Transverse colon (tissue), 4 donors: ENCODE data around the gene TTLL9. TPM values are rescaled to one million over a fixed set of nuclear protein-coding genes. Genes with fewer than 3 reads are reported as not detected.

Experiments
- DNase-seq: peaks from one replicate; pipeline ENCODE4 v3.0.0-alpha.2; 2019
- H3K27ac ChIP-seq, 4 donors: fragments of 200-600 bp; sonication (generic); 2 replicates each; pipeline ENCODE4 v1.5.1; 2016 to 2018; ENCODE audit warnings: inconsistent platforms in 4 of 4
- H3K27me3 ChIP-seq: fragments of 200-600 bp; sonication (generic); 2 replicates; pipeline ENCODE4 v1.5.1; 2017; ENCODE audit warnings: inconsistent platforms
- H3K36me3 ChIP-seq, 4 donors: fragments of 200-600 bp; sonication (generic); 2 replicates each; pipeline ENCODE4 v1.5.1; 2017 to 2019; ENCODE audit warnings: inconsistent platforms in 4 of 4
- H3K4me1 ChIP-seq, 4 donors: fragments of 200-600 bp; sonication (generic); 2 replicates each; pipeline ENCODE4 v1.5.1; 2017 to 2020; ENCODE audit warnings: inconsistent platforms in 4 of 4
- H3K4me3 ChIP-seq, 4 donors: fragments of 200-600 bp; sonication (generic); 1 replicate in 1 of 4; 2 replicates in 3 of 4; pipeline versions ENCODE4 v1.5.1 to v1.6.1; 2017 to 2019; ENCODE audit warnings: inconsistent platforms in 4 of 4
- H3K9me3 ChIP-seq, 2 donors: fragments of 200-600 bp; sonication (generic); 2 replicates each; pipeline ENCODE4 v1.5.1; 2017 to 2019; ENCODE audit warnings: inconsistent platforms in 2 of 2
- EP300 ChIP-seq: sonication (generic); formaldehyde crosslinking; IDR thresholded peaks from one replicate; pipeline ENCODE4 v1.6.1; 2017; ENCODE audit warnings: antibody characterized with exemption, low read depth
- POLR2A ChIP-seq: fragments of 450-650 bp; IDR thresholded peaks from one replicate; pipeline ENCODE4 v1.6.1; 2016; ENCODE audit warnings: antibody characterized with exemption, mild to moderate bottlenecking, moderate library complexity
- POLR2AphosphoS5 ChIP-seq, 3 donors: sonication (generic); formaldehyde crosslinking; IDR thresholded peaks; one replicate each; pipeline ENCODE4 v1.6.1; 2016; ENCODE audit warnings: antibody characterized with exemption in 3 of 3
- WGBS, 2 donors: methylation state at CpG; one replicate each; pipeline ENCODE4 v1.1.5; 2018; ENCODE audit warnings: low coverage in 1 of 2; 5-methylcytosine and 5-hydroxymethylcytosine counted together
- in situ Hi-C, 4 donors: fragments of 200-750 bp; cut with MboI; loops; one replicate each; pipeline versions ENCODE4 v1.15.0 to v1.15.1; 2017; ENCODE audit warnings: low sequenced_read_pairs in 3 of 4, low pct_ligation_motif_present in 1 of 4, low pct_unique_long_range_greater_than_20kb in 1 of 4
- intact Hi-C: fragments of 100-400 bp; cut with DNase I; formaldehyde crosslinking; loops from one replicate; pipeline ENCODE4 v1.15.1; 2023; ENCODE audit warnings: low total_unique reads
- total RNA-seq, 4 donors: library from RNA; depleted of rRNA; stranded (reverse); fragments of >200 nt; gene quantifications; one replicate each; pipeline ENCODE4 v1.1.0, GENCODE V29; 2016
- TF ChIP-seq, protein P1 (sequence below), 5 experiments: fragments of 200-600 bp in 3 of 5; fragments of 450-650 bp in 2 of 5; sonication (generic) in 3 of 5; IDR thresholded peaks; 1 replicate in 2 of 5; 2 replicates in 3 of 5; pipeline ENCODE4 v1.5.1; 2016 to 2017; ENCODE audit warnings: antibody characterized with exemption in 5 of 5, inconsistent platforms in 3 of 5, mild to moderate bottlenecking in 2 of 5, moderate library complexity in 1 of 5

TTLL9 gene
- total RNA-seq, 4 donors from 2014 or later = not detected

- no peaks in the 10 kb centered on the region for H3K36me3 ChIP-seq
- no peaks in the 10 kb centered on the region for H3K4me1 ChIP-seq
- no peak for TF ChIP-seq POLR2A
- no peak for TF ChIP-seq POLR2AphosphoS5 (IDR thresholded peaks at IDR 0.05)
- no peak for TF ChIP-seq EP300
- TF ChIP-seq, protein P1, sequence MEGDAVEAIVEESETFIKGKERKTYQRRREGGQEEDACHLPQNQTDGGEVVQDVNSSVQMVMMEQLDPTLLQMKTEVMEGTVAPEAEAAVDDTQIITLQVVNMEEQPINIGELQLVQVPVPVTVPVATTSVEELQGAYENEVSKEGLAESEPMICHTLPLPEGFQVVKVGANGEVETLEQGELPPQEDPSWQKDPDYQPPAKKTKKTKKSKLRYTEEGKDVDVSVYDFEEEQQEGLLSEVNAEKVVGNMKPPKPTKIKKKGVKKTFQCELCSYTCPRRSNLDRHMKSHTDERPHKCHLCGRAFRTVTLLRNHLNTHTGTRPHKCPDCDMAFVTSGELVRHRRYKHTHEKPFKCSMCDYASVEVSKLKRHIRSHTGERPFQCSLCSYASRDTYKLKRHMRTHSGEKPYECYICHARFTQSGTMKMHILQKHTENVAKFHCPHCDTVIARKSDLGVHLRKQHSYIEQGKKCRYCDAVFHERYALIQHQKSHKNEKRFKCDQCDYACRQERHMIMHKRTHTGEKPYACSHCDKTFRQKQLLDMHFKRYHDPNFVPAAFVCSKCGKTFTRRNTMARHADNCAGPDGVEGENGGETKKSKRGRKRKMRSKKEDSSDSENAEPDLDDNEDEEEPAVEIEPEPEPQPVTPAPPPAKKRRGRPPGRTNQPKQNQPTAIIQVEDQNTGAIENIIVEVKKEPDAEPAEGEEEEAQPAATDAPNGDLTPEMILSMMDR (IDR thresholded peaks at IDR 0.05) = no peak
- H3K27me3 ChIP-seq = peaks cover 10% of the 10 kb centered on the region
- intact Hi-C loops = no loop called here
- in situ Hi-C loops = no loop called here
- H3K4me3 ChIP-seq = no peak overlapping the region
- no peak overlapping the region for H3K27ac ChIP-seq
- 46 to 49% methylated on average over 2 to 11 of the region's 11 CpGs for WGBS, 2 donors
- DNase-seq = no peak
- H3K9me3 ChIP-seq = no peaks in the 10 kb centered on the region
Measured at GRCh38 chr20:31956556-31957526, 86.4 kb downstream of the TTLL9 start.

DNA sequence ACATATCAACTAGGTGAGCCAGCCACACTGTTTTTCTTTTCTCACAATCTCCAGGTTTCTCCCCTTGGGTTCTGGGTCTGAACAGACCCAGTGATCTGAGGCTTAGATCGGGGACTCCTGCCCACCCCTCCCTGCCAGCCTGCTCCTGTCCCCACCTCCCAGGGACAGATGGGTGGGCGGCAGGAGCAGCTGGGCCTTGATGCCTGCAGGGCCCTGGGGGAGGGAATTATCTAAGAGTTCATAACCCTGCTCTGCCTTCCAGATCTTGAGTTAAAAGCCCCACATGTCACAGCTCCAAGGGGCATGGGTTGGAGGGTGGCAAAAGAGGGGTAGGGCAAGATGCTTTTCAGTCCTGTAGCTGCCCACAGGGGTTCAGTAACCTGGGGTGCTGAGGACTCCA lies 92.3 kb downstream of the TTLL9 start:
- TF ChIP-seq EP300 (no peak), POLR2A (no peak), POLR2AphosphoS5 (IDR thresholded peaks at IDR 0.05) (no peak)
- TF ChIP-seq, protein P1 (IDR thresholded peaks at IDR 0.05) = no peak
- peaks cover 0 to 1% (median 0%) of the 10 kb centered on the region in 4 donors for H3K4me1 ChIP-seq
- intact Hi-C loops (no loop called here), in situ Hi-C loops (loop anchor here in 1 of 4 donors (10.0 kb wide), 1 partner anchor 108 kb away; no protein-coding TSS in a partner anchor)
- H3K27me3 ChIP-seq = peaks cover 55% of the 10 kb centered on the region
- no peaks in the 10 kb centered on the region for H3K9me3 ChIP-seq
- no peak for DNase-seq
- WGBS, 2 donors = 36 to 40% methylated on average over 1 to 2 of the region's 2 CpGs
- no peaks in the 10 kb centered on the region for H3K36me3 ChIP-seq
- no peak overlapping the region for H3K4me3 ChIP-seq
- no peak overlapping the region for H3K27ac ChIP-seq

DNA sequence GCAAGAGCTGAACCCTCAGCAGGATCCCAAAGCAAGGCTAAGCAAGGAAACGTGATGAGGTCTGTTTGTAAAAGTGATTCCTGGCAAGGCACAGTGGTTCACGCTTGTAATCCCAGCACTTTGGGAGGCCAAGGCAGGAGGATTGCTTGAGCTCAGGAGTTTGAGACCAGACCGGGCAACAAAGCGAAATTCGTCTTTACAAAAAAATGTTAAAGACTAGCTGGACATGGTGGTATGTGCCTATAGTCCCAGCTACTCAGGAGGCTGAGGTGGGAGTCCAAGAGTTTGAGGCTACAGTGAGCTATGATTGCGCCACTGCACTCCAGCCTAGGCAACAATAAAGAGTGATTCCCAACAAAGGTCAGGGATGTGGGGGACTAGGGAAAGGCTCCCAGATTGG lies 93.5 kb downstream of the TTLL9 start:
- DNase-seq = no peak
- intact Hi-C loops = no loop called here
- in situ Hi-C loops = loop anchor here in 1 of 4 donors (10.0 kb wide), 1 partner anchor 109 kb away; no protein-coding TSS in a partner anchor
- Histone ChIP-seq H3K4me1 (peaks cover 0 to 4% (median 0%) of the 10 kb centered on the region in 4 donors), H3K27me3 (peaks cover 62% of the 10 kb centered on the region), H3K9me3 (no peaks in the 10 kb centered on the region), H3K36me3 (no peaks in the 10 kb centered on the region), H3K4me3 (no peak overlapping the region), H3K27ac (no peak overlapping the region)
- TF ChIP-seq EP300 (no peak), POLR2AphosphoS5 (IDR thresholded peaks at IDR 0.05) (no peak), POLR2A (no peak)
- TF ChIP-seq, protein P1 (IDR thresholded peaks at IDR 0.05) = no peak
- 65% methylated on average over 6 of the region's 6 CpGs; no CpG with 5 or more reads in 1 of the 2 donors for WGBS, 2 donors

DNA sequence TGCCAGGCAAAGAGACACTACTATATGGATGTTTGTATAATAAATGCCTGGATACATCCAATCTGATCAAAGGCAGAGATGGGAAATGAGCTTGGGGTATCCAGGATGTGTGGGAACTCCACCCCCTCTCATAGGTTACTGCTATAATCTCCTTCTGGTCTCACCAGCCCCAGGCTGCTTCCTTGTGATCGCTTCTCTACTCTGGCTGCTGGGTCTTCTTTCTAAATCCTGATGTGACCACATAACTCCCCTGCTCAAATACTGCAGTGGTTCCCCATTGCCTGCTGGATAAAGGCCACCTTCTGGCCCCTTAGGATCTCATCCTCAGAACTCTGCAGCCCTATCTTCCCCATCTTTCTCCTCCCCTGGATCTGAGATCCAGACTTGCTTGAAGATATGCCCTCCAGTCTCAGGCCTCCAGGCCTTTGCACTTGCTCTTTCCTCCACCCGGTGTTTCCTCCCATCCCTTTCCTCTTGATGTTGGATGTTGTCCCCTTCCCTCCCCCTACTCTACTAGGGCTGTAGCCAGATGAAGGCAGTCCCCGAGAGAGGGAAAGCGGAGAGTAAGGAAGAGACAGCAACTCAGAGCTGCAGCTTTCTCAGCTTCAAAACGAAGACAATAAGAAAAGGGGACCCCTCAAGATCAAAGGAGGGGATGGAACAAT lies 96.7 kb downstream of the TTLL9 start:
- TF ChIP-seq, protein P1 (IDR thresholded peaks at IDR 0.05) = no peak
- TF ChIP-seq POLR2A = no peak
- no peak for TF ChIP-seq EP300
- TF ChIP-seq POLR2AphosphoS5 (IDR thresholded peaks at IDR 0.05) = no peak
- Histone ChIP-seq H3K4me3 (no peak overlapping the region), H3K27ac (no peak overlapping the region), H3K9me3 (no peaks in the 10 kb centered on the region), H3K27me3 (peaks cover 65% of the 10 kb centered on the region), H3K4me1 (peaks cover 0 to 4% (median 0%) of the 10 kb centered on the region in 4 donors), H3K36me3 (no peaks in the 10 kb centered on the region)
- DNase-seq = no peak
- intact Hi-C loops (no loop called here), in situ Hi-C loops (loop anchor here in 1 of 4 donors (10.0 kb wide), 1 partner anchor 112 kb away; no protein-coding TSS in a partner anchor)
- 11 to 20% methylated on average over 1 to 5 of the region's 5 CpGs for WGBS, 2 donors
